GM18502 (cell line): ENCODE data around the gene DAW1.

ENCODE experiments used
- ATAC-seq: cut with Tn5 transposase; IDR thresholded peaks from one replicate; pipeline ENCODE4 v1.9.1; 2021; ENCODE audit warnings: mild to moderate bottlenecking; ENCODE audit not compliant: unreplicated experiment, poor library complexity

DAW1 gene

GRCh38 chr2:227860221-227860641 is 11.2 kb upstream of the DAW1 start:
- ATAC-seq: no peak

DNA sequence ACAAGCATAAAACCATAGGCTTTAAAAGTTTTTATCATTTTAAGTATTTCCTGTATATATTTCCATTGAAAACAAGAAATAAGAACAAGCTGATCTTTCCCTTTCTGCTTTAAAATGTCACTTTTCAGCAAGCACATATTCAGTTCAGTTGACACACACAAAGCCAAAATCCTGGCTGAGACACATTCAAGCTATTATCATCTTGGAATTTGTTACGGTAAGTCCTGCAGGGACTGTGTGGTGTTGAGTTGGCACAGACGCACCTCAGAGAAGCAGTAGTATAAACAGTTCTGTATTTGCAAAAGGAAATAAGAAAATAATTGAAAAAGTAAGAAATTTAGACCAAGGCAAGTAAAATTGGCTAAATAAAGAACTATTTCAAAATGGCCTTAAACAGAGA is 10.4 kb upstream of the DAW1 start:
- no peak for ATAC-seq

GRCh38 chr2:227862227-227862740 is 9.1 kb upstream of the DAW1 start:
- peak; percentile 48 for ATAC-seq

DNA sequence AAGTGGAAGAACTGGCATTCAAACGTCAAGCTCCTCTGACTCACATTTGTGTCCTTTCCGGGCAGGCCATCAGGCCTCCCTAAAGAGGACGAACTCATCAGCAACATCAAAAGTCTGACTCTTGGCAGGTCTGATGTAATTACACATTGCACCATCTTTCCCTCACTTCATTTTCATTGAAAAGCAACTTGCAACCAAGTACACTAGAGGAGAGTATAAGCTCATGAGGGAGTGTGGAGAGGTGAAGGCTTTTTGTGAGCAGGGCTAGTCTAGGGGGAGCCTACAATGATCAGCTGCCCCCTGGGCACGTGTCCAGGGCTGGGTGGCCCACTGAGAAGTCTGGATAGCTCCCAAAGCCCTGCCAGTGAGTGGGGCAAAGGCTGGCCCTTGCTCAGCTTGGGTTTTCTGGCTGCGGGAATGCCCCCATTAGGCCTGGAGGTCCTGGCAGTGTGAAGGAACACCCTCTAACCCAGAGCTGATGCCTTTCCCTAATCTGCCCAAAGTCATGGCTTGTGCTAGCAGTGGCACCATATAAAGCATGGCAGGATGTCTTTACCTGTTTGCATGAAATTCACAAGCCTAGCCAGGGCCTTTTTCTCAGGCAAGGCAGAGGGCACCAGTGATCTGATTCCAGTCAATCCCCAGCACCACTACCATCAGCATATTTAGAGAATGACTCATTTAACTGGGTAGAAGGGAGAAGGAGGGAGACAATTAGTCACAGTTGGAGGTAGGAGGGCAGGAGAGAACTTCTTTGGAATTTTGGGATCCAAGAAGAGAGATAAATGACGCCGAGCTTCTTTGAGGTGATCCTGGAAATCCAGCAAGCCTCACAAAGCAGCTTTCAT is 8.5 kb upstream of the DAW1 start:
- no peak for ATAC-seq

- ATAC-seq: no peak
Measured at GRCh38 chr2:227864161-227864756, 7.2 kb upstream of the DAW1 start.

DNA sequence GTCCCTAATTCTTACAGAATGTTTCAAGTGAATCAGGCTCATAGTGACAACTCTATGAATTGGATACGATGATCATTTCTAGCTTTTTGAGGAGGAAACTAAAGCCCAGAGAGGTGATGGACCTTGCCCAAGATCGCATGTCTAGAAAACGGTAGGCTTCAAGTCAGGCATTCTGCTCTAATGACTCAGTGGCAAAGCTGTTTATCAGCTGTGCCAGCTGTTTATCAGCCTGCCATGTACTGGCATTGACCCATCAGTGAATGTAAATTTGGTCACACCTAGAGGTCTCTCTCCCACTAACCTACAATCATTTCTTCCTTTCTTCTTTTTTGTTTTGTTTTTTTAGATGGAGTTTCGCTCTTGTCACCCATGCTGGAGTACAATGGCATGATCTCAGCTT is 6.1 kb upstream of the DAW1 start:
- ATAC-seq: no peak

DNA sequence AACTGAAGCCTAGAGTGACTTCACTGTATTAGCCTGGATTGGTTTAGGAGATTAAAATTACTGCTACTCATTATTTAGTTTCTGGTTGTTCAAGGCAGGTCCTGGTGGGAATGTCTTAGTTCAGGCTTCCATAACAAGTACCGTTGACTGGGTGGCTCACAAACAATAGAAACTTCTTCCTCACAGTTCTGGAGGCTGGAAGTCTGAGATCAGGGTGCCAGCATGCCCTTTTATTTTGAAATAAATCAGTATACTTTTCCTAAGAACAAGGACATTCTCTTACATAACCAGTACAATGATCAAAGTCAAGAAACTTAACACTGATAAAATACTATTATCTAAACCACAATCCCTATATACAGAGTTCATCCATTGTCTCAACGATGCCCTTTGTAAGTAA is 4.0 kb upstream of the DAW1 start:
- ATAC-seq: no peak

GRCh38 chr2:227870710-227871374 is 589 bp upstream of the DAW1 start:
- ATAC-seq: peak; percentile 12

DNA sequence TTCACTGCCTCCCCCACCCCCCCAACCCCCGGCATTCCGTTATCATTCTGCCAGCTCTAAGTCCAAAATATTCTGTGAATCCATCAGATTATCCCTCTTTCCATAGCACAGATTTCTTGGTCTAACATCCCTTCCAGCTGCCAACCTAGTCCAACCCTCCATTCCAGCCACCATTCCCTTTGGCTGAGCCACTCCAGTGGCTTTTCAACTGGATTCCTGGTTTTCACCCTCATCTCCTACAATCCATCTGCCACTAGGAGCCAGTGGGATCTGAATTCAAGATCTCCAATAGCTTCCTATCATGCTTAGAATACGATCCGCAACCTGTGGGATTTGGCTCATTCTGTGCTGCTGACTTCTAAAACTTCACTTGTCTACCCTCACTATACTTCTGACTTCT is 1.2 kb downstream of the DAW1 start:
- ATAC-seq: no peak

DNA sequence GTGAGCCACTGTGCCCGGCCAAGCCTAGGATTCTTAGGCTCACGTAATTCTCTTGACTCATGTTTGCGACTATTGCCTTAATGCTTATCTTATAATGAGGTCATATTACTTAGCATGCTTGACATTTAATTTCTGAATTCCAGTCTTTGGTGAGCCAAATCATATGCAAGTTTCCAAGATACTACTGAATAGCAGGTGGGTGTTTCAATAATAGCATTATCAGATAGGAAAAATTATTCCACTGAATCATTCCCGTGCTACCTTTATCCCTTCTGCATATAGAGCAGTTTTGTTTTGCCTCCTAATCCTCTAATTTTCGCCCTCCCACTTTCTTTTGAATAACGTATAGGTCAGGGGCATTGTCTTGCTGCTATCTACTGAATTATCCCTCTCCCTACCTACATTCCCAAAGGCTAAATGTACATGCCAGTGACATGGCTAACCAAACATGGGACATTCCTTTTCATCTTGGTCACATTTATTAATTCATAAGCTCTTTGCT is 4.9 kb downstream of the DAW1 start:
- ATAC-seq: no peak

DNA sequence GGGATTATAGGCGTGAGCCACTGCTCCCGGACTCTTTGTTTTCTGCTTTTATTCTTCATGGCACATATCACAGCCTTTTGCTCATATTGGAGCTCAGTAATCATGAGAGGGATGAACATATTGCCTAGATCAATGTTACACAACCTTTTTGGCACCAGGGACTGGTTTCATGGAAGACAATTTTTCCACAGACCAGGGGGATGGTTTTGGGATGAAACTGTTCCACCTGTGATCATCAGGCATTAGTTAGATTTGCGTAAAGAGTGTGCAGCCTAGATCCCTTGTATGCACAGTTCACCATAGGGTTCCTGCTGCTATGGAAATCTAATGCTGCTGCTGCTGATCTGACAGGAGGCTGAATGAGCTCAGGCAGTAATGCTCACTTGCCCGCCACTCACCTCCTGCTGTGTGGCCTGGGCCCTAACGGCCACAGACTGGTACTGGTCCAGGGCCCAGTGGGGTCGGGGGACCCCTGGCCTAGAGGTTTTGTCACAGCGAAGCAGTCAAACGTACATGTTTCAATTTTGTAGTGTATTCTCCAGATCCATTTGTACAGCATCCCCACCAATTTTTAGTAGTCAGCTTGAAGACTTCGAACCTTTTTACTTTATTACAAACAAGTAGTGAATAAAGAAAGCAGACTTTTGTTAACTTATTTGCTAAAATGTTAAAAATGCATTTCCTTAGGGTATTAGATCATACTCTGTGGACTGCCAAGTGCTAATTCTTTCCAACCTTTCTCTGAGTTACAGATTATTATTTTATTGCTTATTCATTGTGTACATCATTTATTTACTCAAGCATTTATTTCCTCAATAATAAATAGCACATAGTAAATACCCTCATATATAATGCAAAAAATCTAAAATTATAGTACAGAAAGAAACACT is 6.2 kb downstream of the DAW1 start:
- ATAC-seq: no peak

- no peak for ATAC-seq
Measured at GRCh38 chr2:227880460-227880859, 9.0 kb downstream of the DAW1 start.

GRCh38 chr2:227881866-227882517 is 10.6 kb downstream of the DAW1 start:
- ATAC-seq: peak; percentile 79

DNA sequence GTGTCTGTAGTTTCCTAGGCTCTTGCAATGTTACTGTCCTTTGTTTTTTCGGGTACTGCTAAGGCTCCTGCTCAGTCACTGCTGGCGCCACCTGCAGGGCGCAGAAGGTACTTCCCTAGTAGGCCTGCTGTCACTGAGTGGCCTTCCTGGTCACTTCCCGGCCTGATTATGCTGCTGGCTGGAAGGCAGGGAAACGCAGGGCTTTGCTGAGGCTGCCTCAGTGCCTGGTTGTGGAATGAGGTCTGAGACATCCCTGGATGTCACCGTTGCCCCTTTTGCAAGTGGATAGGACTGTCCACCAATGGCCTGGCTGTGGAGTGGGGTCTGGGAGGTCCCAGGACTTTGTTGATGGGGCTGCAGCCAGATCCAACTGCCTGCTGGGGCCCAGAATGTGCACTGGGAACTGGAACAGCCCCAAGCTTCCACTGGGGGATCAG is 13.1 kb downstream of the DAW1 start:
- ATAC-seq: peak; percentile 87

DNA sequence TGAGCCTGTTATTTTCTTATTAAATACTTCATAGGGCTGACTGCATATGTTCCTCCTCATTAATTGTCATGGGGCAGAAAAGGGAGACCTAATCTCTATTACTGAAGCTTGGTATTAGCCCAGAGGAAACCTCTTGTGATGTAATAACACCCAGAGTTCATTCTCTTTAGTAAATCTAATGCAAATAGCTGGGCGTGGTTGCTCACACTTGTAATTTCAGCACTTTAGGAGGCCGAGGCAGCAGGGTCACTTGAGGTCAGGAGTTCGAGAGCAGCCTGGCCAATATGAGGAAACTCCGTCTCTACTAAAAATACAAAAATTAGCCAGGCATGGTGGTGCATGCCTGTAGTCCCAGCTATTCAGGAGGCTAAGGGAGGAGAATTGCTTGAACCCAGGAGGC is 14.7 kb downstream of the DAW1 start:
- no peak for ATAC-seq

DNA sequence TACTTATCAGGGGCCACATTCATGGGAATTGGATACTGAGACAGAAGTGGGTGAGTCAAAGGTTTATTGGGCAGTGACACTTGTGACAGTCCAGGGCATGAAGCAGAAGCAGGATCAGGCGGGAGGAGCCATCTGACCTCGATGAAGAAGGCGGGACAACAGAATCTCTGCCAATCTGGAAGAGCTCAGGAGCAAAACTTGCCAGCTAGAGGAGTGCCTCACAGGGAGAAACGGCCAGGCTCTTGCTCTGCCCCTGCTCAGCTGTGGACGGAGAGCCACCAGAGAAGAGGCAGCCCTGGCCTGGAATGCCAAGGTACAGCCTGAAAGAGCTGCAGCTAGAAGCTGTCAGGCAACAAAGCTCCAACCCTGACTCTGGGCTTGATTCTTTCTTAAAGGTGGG is 16.9 kb downstream of the DAW1 start:
- ATAC-seq: no peak

GRCh38 chr2:227889336-227889735 is 17.9 kb downstream of the DAW1 start:
- no peak for ATAC-seq

GRCh38 chr2:227890495-227891079 is 19.2 kb downstream of the DAW1 start:
- peak; percentile 72 for ATAC-seq

DNA sequence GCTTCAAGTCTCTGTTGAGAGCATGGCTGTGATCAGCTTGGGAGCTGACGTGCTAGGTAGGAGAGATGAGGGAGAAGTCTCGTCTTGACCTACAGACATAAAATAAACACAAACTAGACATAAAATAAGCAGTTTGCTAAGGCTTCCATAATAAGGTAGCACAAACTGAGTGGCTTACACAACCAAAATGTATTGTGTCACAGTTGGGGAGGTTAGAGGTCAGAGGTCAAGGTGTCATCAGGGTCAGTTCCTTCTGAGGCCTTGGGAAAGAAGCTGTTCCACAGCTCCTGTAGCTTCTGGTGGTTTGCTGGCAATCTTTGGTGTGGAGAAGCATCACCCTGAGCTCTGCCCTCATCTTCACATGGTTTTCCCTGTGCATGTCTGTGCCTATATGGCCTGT is 20.2 kb downstream of the DAW1 start:
- ATAC-seq: no peak
